WTC11 (cell line): ENCODE measurements around the gene MAGI2. TPM values are rescaled to one million over a fixed set of nuclear protein-coding genes. Genes with fewer than 3 reads are reported as not detected.

Experiments
- ATAC-seq: fragments of 200-7000 bp; cut with Tn5 transposase; 2 replicates; pipeline ENCODE4 v1.10.0; 2021; ENCODE audit warnings: mild to moderate bottlenecking, moderate library complexity
- CTCF ChIA-PET: fragments of 300-600 bp; sonication (Branson Sonifier 250); formaldehyde crosslinking; loops from one replicate; lab custom pipeline; 2021; ENCODE audit warnings: antibody characterized with exemption; lab: Charles Lee
- POLR2A ChIA-PET: fragments of 350-600 bp; sonication (Branson Sonifier 250); formaldehyde crosslinking; loops from one replicate; lab custom pipeline; 2021; ENCODE audit warnings: antibody characterized with exemption; lab: Charles Lee
- DNase-seq: peaks from one replicate; pipeline ENCODE4 v3.0.0; 2021; ENCODE audit warnings: low spot score
- H3K27ac Mint-ChIP-seq: 2 replicates; pipeline ENCODE4 v1.8.0; 2021; ENCODE audit warnings: mixed read lengths
- H3K27me3 Mint-ChIP-seq: 2 replicates; pipeline ENCODE4 v1.8.0; 2021; ENCODE audit warnings: low read depth, mild to moderate bottlenecking, moderate library complexity, mixed read lengths
- H3K36me3 Mint-ChIP-seq: 2 replicates; pipeline ENCODE4 v1.8.0; 2021; ENCODE audit warnings: mixed read lengths
- H3K4me1 Mint-ChIP-seq: 2 replicates; pipeline ENCODE4 v1.8.0; 2022; ENCODE audit warnings: mixed read lengths
- H3K4me3 Mint-ChIP-seq: 2 replicates; pipeline ENCODE4 v1.8.0; 2021; ENCODE audit warnings: mild to moderate bottlenecking, moderate library complexity, mixed read lengths
- H3K9me3 Mint-ChIP-seq: 2 replicates; pipeline ENCODE4 v1.8.0; 2021; ENCODE audit warnings: mixed read lengths
- AR ChIP-seq: fragments of 250-450 bp; sonication (Bioruptor Pico); IDR thresholded peaks from 2 replicates; pipeline ENCODE4 v1.9.0; 2021; ENCODE audit warnings: mild to moderate bottlenecking
- ATF1 ChIP-seq: sonication (generic); formaldehyde crosslinking; IDR thresholded peaks from 2 replicates; pipeline ENCODE4 v1.8.1; 2023; ENCODE audit warnings: mild to moderate bottlenecking, moderate library complexity, missing genetic modification reagents
- CDX4 ChIP-seq: fragments of 250-450 bp; sonication (Bioruptor Pico); IDR thresholded peaks from 2 replicates; pipeline ENCODE4 v1.9.0; 2021; ENCODE audit warnings: moderate library complexity, mild to moderate bottlenecking, inconsistent platforms, borderline replicate concordance
- E2F1 ChIP-seq: sonication (generic); formaldehyde crosslinking; IDR thresholded peaks from 2 replicates; pipeline ENCODE4 v1.8.0; 2022; ENCODE audit warnings: mild to moderate bottlenecking, missing genetic modification reagents
- ELF4 ChIP-seq: sonication (generic); formaldehyde crosslinking; IDR thresholded peaks from 2 replicates; pipeline ENCODE4 v1.8.1; 2022; ENCODE audit warnings: low read depth, mild to moderate bottlenecking, moderate library complexity, missing genetic modification reagents
- ETV6 ChIP-seq: sonication (generic); formaldehyde crosslinking; IDR thresholded peaks from 2 replicates; pipeline ENCODE4 v1.8.1; 2022; ENCODE audit warnings: mild to moderate bottlenecking, missing genetic modification reagents
- FOXJ3 ChIP-seq: sonication (generic); formaldehyde crosslinking; IDR thresholded peaks from 2 replicates; pipeline ENCODE4 v1.9.0; 2021; ENCODE audit warnings: missing genetic modification reagents, mild to moderate bottlenecking, borderline replicate concordance
- GABPB1 ChIP-seq: sonication (generic); formaldehyde crosslinking; IDR thresholded peaks from 2 replicates; pipeline ENCODE4 v1.8.1; 2023; ENCODE audit warnings: mild to moderate bottlenecking, missing genetic modification reagents
- HMGA2 ChIP-seq: fragments of 250-450 bp; sonication (Bioruptor Pico); IDR thresholded peaks from 2 replicates; pipeline ENCODE4 v1.4.0; 2021; ENCODE audit warnings: mild to moderate bottlenecking, moderate library complexity
- NFATC4 ChIP-seq: fragments of 250-450 bp; sonication (Bioruptor Pico); IDR thresholded peaks from 2 replicates; pipeline ENCODE4 v1.9.0; 2021; ENCODE audit warnings: mild to moderate bottlenecking
- NR1H2 ChIP-seq: sonication (generic); formaldehyde crosslinking; IDR thresholded peaks from 2 replicates; pipeline ENCODE4 v1.9.0; 2021; ENCODE audit warnings: mild to moderate bottlenecking, moderate library complexity, missing genetic modification reagents
- RORB ChIP-seq: fragments of 250-450 bp; sonication (Bioruptor Pico); IDR thresholded peaks from 2 replicates; pipeline ENCODE4 v1.9.0; 2021; ENCODE audit warnings: mild to moderate bottlenecking
- SOX15 ChIP-seq: fragments of 250-450 bp; sonication (Bioruptor Pico); IDR thresholded peaks from 2 replicates; pipeline ENCODE4 v1.9.0; 2021; ENCODE audit warnings: mild to moderate bottlenecking
- TCF7 ChIP-seq: sonication (generic); formaldehyde crosslinking; IDR thresholded peaks from 2 replicates; pipeline ENCODE4 v1.8.0; 2022; ENCODE audit warnings: mild to moderate bottlenecking, low read depth, missing genetic modification reagents, moderate library complexity
- TEAD4 ChIP-seq: sonication (generic); formaldehyde crosslinking; IDR thresholded peaks from 2 replicates; pipeline ENCODE4 v1.8.0; 2022; ENCODE audit warnings: mild to moderate bottlenecking, missing genetic modification reagents
- USF1 ChIP-seq: sonication (generic); formaldehyde crosslinking; IDR thresholded peaks from 2 replicates; pipeline ENCODE4 v1.8.0; 2022; ENCODE audit warnings: mild to moderate bottlenecking, missing genetic modification reagents
- ZNF138 ChIP-seq: sonication (generic); formaldehyde crosslinking; conservative IDR thresholded peaks from 2 replicates; pipeline ENCODE4 v1.8.1; 2022; ENCODE audit warnings: mild to moderate bottlenecking, moderate library complexity, missing genetic modification reagents
- ZNF232 ChIP-seq: sonication (generic); formaldehyde crosslinking; IDR thresholded peaks from 2 replicates; pipeline ENCODE4 v1.8.0; 2022; ENCODE audit warnings: mild to moderate bottlenecking, missing genetic modification reagents
- ZNF263 ChIP-seq: sonication (generic); formaldehyde crosslinking; IDR thresholded peaks from 2 replicates; pipeline ENCODE4 v1.8.1; 2022; ENCODE audit warnings: low read depth, mild to moderate bottlenecking, moderate library complexity, missing genetic modification reagents
- ZNF317 ChIP-seq: sonication (generic); formaldehyde crosslinking; IDR thresholded peaks from 2 replicates; pipeline ENCODE4 v1.8.1; 2023; ENCODE audit warnings: low read depth, mild to moderate bottlenecking, moderate library complexity, missing genetic modification reagents, borderline replicate concordance
- ZNF423 ChIP-seq: fragments of 250-450 bp; sonication (Bioruptor Pico); IDR thresholded peaks from 2 replicates; pipeline ENCODE4 v2.1.2; 2022; ENCODE audit warnings: mild to moderate bottlenecking, moderate library complexity
- ZNF671 ChIP-seq: fragments of 250-450 bp; sonication (Bioruptor Pico); IDR thresholded peaks from 2 replicates; pipeline ENCODE4 v1.8.0; 2021; ENCODE audit warnings: mild to moderate bottlenecking
- total RNA-seq: library from RNA; stranded (reverse); gene quantifications from 3 replicates; pipeline ENCODE4 v1.2.3, GENCODE V29; 2021

Gene MAGI2
- total RNA-seq, 1 experiment from 2014 or later: 26.6 TPM

GRCh38 chr7:78215199-78215598 lies 1238.3 kb downstream of the MAGI2 start:
- no peaks in the 10 kb centered on the region for H3K27me3 Mint-ChIP-seq
- no peak for DNase-seq
- TF ChIP-seq HMGA2 (CRISPR knock-in tag) (no peak), ETV6 (CRISPR knock-in tag) (no peak), NFATC4 (CRISPR knock-in tag) (no peak), FOXJ3 (CRISPR knock-in tag) (no peak), RORB (no peak), SOX15 (CRISPR knock-in tag) (no peak), GABPB1 (CRISPR knock-in tag) (no peak), ZNF138 (CRISPR knock-in tag) (no peak), ZNF232 (CRISPR knock-in tag) (no peak), NR1H2 (no peak), AR (CRISPR knock-in tag) (no peak), CDX4 (CRISPR knock-in tag) (no peak), USF1 (CRISPR knock-in tag) (no peak), ZNF423 (CRISPR knock-in tag) (no peak)
- no peak overlapping the region for H3K27ac Mint-ChIP-seq
- CTCF ChIA-PET: no interaction called here
- peaks cover 6% of the 10 kb centered on the region; the same call in 1 of the 2 replicates for H3K9me3 Mint-ChIP-seq
- no peak; the same call in 1 of the 2 replicates for ATAC-seq
- peaks cover 24% of the 10 kb centered on the region for H3K4me1 Mint-ChIP-seq
- H3K4me3 Mint-ChIP-seq: no peak overlapping the region
- POLR2A ChIA-PET: no interaction called here
- no peaks in the 10 kb centered on the region for H3K36me3 Mint-ChIP-seq

GRCh38 chr7:78213402-78213801 lies 1240.1 kb downstream of the MAGI2 start:
- no peak for DNase-seq
- Mint-ChIP-seq H3K4me3 (no peak overlapping the region), H3K36me3 (peaks cover 4% of the 10 kb centered on the region)
- CTCF ChIA-PET: no interaction called here
- TF ChIP-seq E2F1 (CRISPR knock-in tag) (no peak), TCF7 (CRISPR knock-in tag) (no peak), ELF4 (CRISPR knock-in tag) (no peak), ZNF263 (CRISPR knock-in tag) (no peak), GABPB1 (CRISPR knock-in tag) (no peak), RORB (no peak), ZNF671 (CRISPR knock-in tag) (no peak), AR (CRISPR knock-in tag) (no peak), TEAD4 (CRISPR knock-in tag) (no peak), ZNF232 (CRISPR knock-in tag) (no peak), ATF1 (CRISPR knock-in tag) (no peak), ZNF317 (CRISPR knock-in tag) (no peak), ZNF423 (CRISPR knock-in tag) (no peak)
- TF ChIP-seq, all 79 proteins: peak for 0
- no peak for ATAC-seq
- Mint-ChIP-seq H3K9me3 (peaks cover 11% of the 10 kb centered on the region), H3K27me3 (no peaks in the 10 kb centered on the region), H3K27ac (no peak overlapping the region), H3K4me1 (peaks cover 24% of the 10 kb centered on the region)
- POLR2A ChIA-PET: no interaction called here
